Right lobe of liver (tissue), 4 donors: ENCODE measurements around the gene ATP6V1C2.

Source experiments
- CTCF ChIP-seq, 4 donors: fragments of 200-600 bp in 3 of 4; fragments of 450-650 bp in 1 of 4; IDR thresholded peaks; one replicate each; pipeline versions ENCODE4 v1.5.1 to v1.8.0; 2016 to 2022; ENCODE audit warnings: antibody characterized with exemption in 4 of 4, mild to moderate bottlenecking in 2 of 4
- POLR2A ChIP-seq: fragments of 450-650 bp; IDR thresholded peaks from one replicate; pipeline ENCODE4 v1.6.1; 2017; ENCODE audit warnings: antibody characterized with exemption, mild to moderate bottlenecking
- donor health status: DM: no; HTN: no; CAD: no.
- donor health status: DM: no; HTN: no; CAD: no.
- donor health status: DM: no; HTN: yes; CAD: no.

GRCh38 chr2:10814142-10814541, 92.7 kb downstream of the ATP6V1C2 start:
- no peak for TF ChIP-seq POLR2A
- no peak for TF ChIP-seq CTCF (IDR thresholded peaks at IDR 0.05)
